Activated CD8-positive, alpha-beta memory T cell treated with anti-CD3 and anti-CD28 coated beads, Interleukin-2, amount 50 U/mL, for 48 hours (primary cell): ENCODE data around the gene PPM1K.
"Not testable (repeated sequence)": the region's sequence is repeated elsewhere in the genome, so short reads cannot be mapped to it uniquely, and the experiment has no call there.

Experiments
- DNase-seq: peaks from one replicate; pipeline ENCODE4 v3.0.0-alpha.2; 2020

PPM1K gene

GRCh38 chr4:88284439-88285234 is at the start of gene PPM1K:
Gene PPM1K (minus strand): TSS chr4:88284561. CDS start chr4:88278583, 5,978 bp downstream.
- peak; percentile 99 for DNase-seq

- no peak for DNase-seq
Observed at GRCh38 chr4:88333741-88334405, 49.5 kb upstream of the PPM1K start.

- DNase-seq: no peak
Observed at GRCh38 chr4:88327665-88328064, 43.3 kb upstream of the PPM1K start.

GRCh38 chr4:88320780-88321373 is 36.5 kb upstream of the PPM1K start:
- peak; percentile 59 for DNase-seq

GRCh38 chr4:88320224-88320779 is 35.9 kb upstream of the PPM1K start:
- DNase-seq: no peak

- DNase-seq: no peak
Observed at GRCh38 chr4:88318751-88319350, 34.5 kb upstream of the PPM1K start.

- no peak for DNase-seq
Observed at GRCh38 chr4:88315460-88316017, 31.2 kb upstream of the PPM1K start.

- not testable (repeated sequence) for DNase-seq
Observed at GRCh38 chr4:88313088-88313624, 28.8 kb upstream of the PPM1K start.

- DNase-seq: no peak
Observed at GRCh38 chr4:88308587-88308986, 24.2 kb upstream of the PPM1K start.

- DNase-seq: no peak
Observed at GRCh38 chr4:88297725-88298454, 13.5 kb upstream of the PPM1K start.

GRCh38 chr4:88297212-88297516 is 12.8 kb upstream of the PPM1K start:
- DNase-seq: no peak

- DNase-seq: no peak
Observed at GRCh38 chr4:88296413-88297211, 12.3 kb upstream of the PPM1K start.

- DNase-seq: no peak
Observed at GRCh38 chr4:88295656-88296055, 11.3 kb upstream of the PPM1K start.

- no peak for DNase-seq
Observed at GRCh38 chr4:88291003-88291402, 6.6 kb upstream of the PPM1K start.

- no peak for DNase-seq
Observed at GRCh38 chr4:88286897-88287296, 2.5 kb upstream of the PPM1K start.

- DNase-seq: no peak
Observed at GRCh38 chr4:88285235-88285653, 883 bp upstream of the PPM1K start.

- DNase-seq: peak; percentile 83
Observed at GRCh38 chr4:88283661-88284438, 511 bp downstream of the PPM1K start.

GRCh38 chr4:88280228-88280795 is 4.0 kb downstream of the PPM1K start:
- DNase-seq: no peak

- DNase-seq: no peak
Observed at GRCh38 chr4:88277711-88278225, 6.6 kb downstream of the PPM1K start.
